Measurements from ENCODE around the gene RITA1.
A peak's percentile ranks its signal among the peaks of the same experiment; 100 is the strongest.
"Not testable (repeated sequence)": the region's sequence is repeated elsewhere in the genome, so short reads cannot be mapped to it uniquely, and the experiment has no call there.

RITA1 gene

GRCh38 chr12:113185180-113186032 lies at the start of gene RITA1, which contains the start of gene DDX54:
TSS of gene RITA1 (plus strand) at chr12:113185721. CDS start at chr12:113186747, 1,026 bp downstream.
TSS of gene DDX54 (minus strand) at chr12:113185478. CDS start at chr12:113185451, 27 bp downstream.
- peak; percentile 79 for DNase-seq (ENCODE audit: low spot score)

GRCh38 chr12:113136128-113136989 lies 49.2 kb upstream of the RITA1 start:
- DNase-seq (ENCODE audit: low spot score), result peak; percentile 17

GRCh38 chr12:113136990-113137511 lies 48.5 kb upstream of the RITA1 start:
- no peak for DNase-seq (ENCODE audit: low spot score)

GRCh38 chr12:113137861-113138783 lies 47.4 kb upstream of the RITA1 start:
- DNase-seq (ENCODE audit: low spot score), result no peak

GRCh38 chr12:113138826-113139225 lies 46.7 kb upstream of the RITA1 start:
- DNase-seq (ENCODE audit: low spot score), result no peak

GRCh38 chr12:113140706-113141105 lies 44.8 kb upstream of the RITA1 start:
- no peak for DNase-seq (ENCODE audit: low spot score)

- DNase-seq (ENCODE audit: low spot score), result not testable (repeated sequence)
Observed at GRCh38 chr12:113141716-113142115, 43.8 kb upstream of the RITA1 start.

- peak; percentile 6 for DNase-seq (ENCODE audit: low spot score)
Observed at GRCh38 chr12:113142173-113142885, 43.2 kb upstream of the RITA1 start.

- DNase-seq (ENCODE audit: low spot score), result no peak
Observed at GRCh38 chr12:113142886-113143332, 42.6 kb upstream of the RITA1 start.

- DNase-seq (ENCODE audit: low spot score), result no peak
Observed at GRCh38 chr12:113143959-113144358, 41.6 kb upstream of the RITA1 start.

GRCh38 chr12:113144806-113145205 lies 40.7 kb upstream of the RITA1 start:
- DNase-seq (ENCODE audit: low spot score), result no peak

GRCh38 chr12:113145720-113146551 lies 39.6 kb upstream of the RITA1 start:
- no peak for DNase-seq (ENCODE audit: low spot score)

- no peak for DNase-seq (ENCODE audit: low spot score)
Observed at GRCh38 chr12:113146999-113147398, 38.5 kb upstream of the RITA1 start.

GRCh38 chr12:113149361-113150150 lies 36.0 kb upstream of the RITA1 start, which contains the start of gene CFAP73:
TSS of gene CFAP73 (plus strand) at chr12:113149724. CDS start at chr12:113149858, 134 bp downstream.
- DNase-seq (ENCODE audit: low spot score), result no peak

- DNase-seq (ENCODE audit: low spot score), result no peak
Observed at GRCh38 chr12:113151655-113152054, 33.9 kb upstream of the RITA1 start.

GRCh38 chr12:113152196-113152834 lies 33.2 kb upstream of the RITA1 start:
- DNase-seq (ENCODE audit: low spot score), result no peak

- peak; percentile 46 for DNase-seq (ENCODE audit: low spot score)
Observed at GRCh38 chr12:113152835-113153814, 32.4 kb upstream of the RITA1 start.
